Body of pancreas (tissue), 4 donors: Measurements from ENCODE around the gene GLRA3. TPM values are rescaled to one million over a fixed set of nuclear protein-coding genes. Genes with fewer than 3 reads are reported as not detected.

ENCODE experiments used
- ATAC-seq: fragments of 150-250 bp; one replicate; pipeline ENCODE4 v1.9.1; 2016
- DNase-seq, 4 donors: peaks; one replicate each; pipeline ENCODE4 v3.0.0-alpha.2; 2019
- H3K27ac ChIP-seq, 4 donors: fragments of 200-600 bp; sonication (generic); 1 replicate in 3 of 4; 2 replicates in 1 of 4; pipeline versions ENCODE4 v1.5.1 to v1.6.1; 2016 to 2019; ENCODE audit warnings: mild to moderate bottlenecking in 1 of 4, mixed read lengths in 1 of 4, moderate library complexity in 1 of 4
- H3K27me3 ChIP-seq, 2 donors: fragments of 200-600 bp; sonication (generic); one replicate each; pipeline ENCODE4 v1.6.0; 2016; ENCODE audit warnings: mild to moderate bottlenecking in 1 of 2
- H3K36me3 ChIP-seq, 2 donors: fragments of 200-600 bp; sonication (generic); replicated peaks in 1 of 2; 2 replicates each; pipeline ENCODE4 v1.5.1; 2016; ENCODE audit warnings: low read depth in 2 of 2; ENCODE audit not compliant: insufficient read depth in 1 of 2
- H3K4me1 ChIP-seq: fragments of 200-600 bp; sonication (generic); one replicate; pipeline ENCODE4 v1.6.0; 2016
- H3K4me3 ChIP-seq, 2 donors: fragments of 200-600 bp; sonication (generic); 1 replicate in 1 of 2; 2 replicates in 1 of 2; pipeline ENCODE4 v1.5.1; 2016 to 2019
- H3K9me3 ChIP-seq, 3 donors: fragments of 200-600 bp; sonication (generic); 1 replicate in 2 of 3; 2 replicates in 1 of 3; pipeline ENCODE4 v1.5.1; 2016
- CTCF ChIP-seq, 7 experiments: fragments of 450-650 bp in 4 of 7; fragments of 200-600 bp in 3 of 7; sonication (generic) in 3 of 7; IDR thresholded peaks; one replicate each; pipeline ENCODE4 v1.5.1; 2016 to 2019; ENCODE audit warnings: antibody characterized with exemption in 7 of 7
- POLR2A ChIP-seq, 3 donors: fragments of 450-650 bp; IDR thresholded peaks; one replicate each; pipeline ENCODE4 v1.6.1; 2016; ENCODE audit warnings: antibody characterized with exemption in 3 of 3, mild to moderate bottlenecking in 2 of 3
- WGBS, 2 donors: methylation state at CpG; one replicate each; pipeline ENCODE4 v1.1.5; 2017; 5-methylcytosine and 5-hydroxymethylcytosine counted together
- intact Hi-C: fragments of 100-400 bp; cut with DNase I; formaldehyde crosslinking; loops from one replicate; pipeline ENCODE4 v1.15.1; 2023
- total RNA-seq, 2 donors: library from RNA; depleted of rRNA; stranded (reverse); fragments of >200 nt; gene quantifications; one replicate each; pipeline ENCODE4 v1.1.0, GENCODE V29; 2016

The GLRA3 gene
- total RNA-seq, 2 donors from 2014 or later: 0.26 TPM; not detected in 1

GRCh38 chr4:174592256-174592984 lies 236.6 kb downstream of the GLRA3 start:
- intact Hi-C loops: no loop called here
- Histone ChIP-seq H3K36me3 (no peaks in the 10 kb centered on the region), H3K9me3 (no peaks in the 10 kb centered on the region), H3K4me3 (no peak overlapping the region), H3K27ac (no peak overlapping the region), H3K27me3 (no peaks in the 10 kb centered on the region), H3K4me1 (no peaks in the 10 kb centered on the region)
- TF ChIP-seq POLR2A (IDR thresholded peaks at IDR 0.05) (no peak), CTCF (IDR thresholded peaks at IDR 0.05) (no peak)
- ATAC-seq (no peak), DNase-seq (no peak)
- WGBS, 2 donors: 54 to 62% methylated on average over 3 of the region's 3 CpGs

GRCh38 chr4:174591243-174592021 lies 237.6 kb downstream of the GLRA3 start:
- no peaks in the 10 kb centered on the region for H3K4me1 ChIP-seq
- ATAC-seq: no peak
- no peaks in the 10 kb centered on the region for H3K36me3 ChIP-seq
- H3K27ac ChIP-seq: no peak overlapping the region
- WGBS, 2 donors: 40 to 51% methylated on average over 5 of the region's 5 CpGs
- TF ChIP-seq POLR2A (IDR thresholded peaks at IDR 0.05) (no peak), CTCF (IDR thresholded peaks at IDR 0.05) (no peak)
- DNase-seq: no peak
- no peaks in the 10 kb centered on the region for H3K27me3 ChIP-seq
- intact Hi-C loops: no loop called here
- no peak overlapping the region for H3K4me3 ChIP-seq
- no peaks in the 10 kb centered on the region for H3K9me3 ChIP-seq

GRCh38 chr4:174590336-174590735 lies 238.7 kb downstream of the GLRA3 start:
- TF ChIP-seq CTCF (IDR thresholded peaks at IDR 0.05): no peak
- no peak for TF ChIP-seq POLR2A (IDR thresholded peaks at IDR 0.05)

More at GRCh38 chr4:174590336-174590735, 238.7 kb downstream of the GLRA3 start:
- Histone ChIP-seq H3K4me1 (no peaks in the 10 kb centered on the region), H3K36me3 (no peaks in the 10 kb centered on the region), H3K9me3 (no peaks in the 10 kb centered on the region), H3K4me3 (no peak overlapping the region), H3K27me3 (no peaks in the 10 kb centered on the region), H3K27ac (no peak overlapping the region)
- no peak for ATAC-seq
- WGBS, 2 donors: 77 to 81% methylated on average over 1 of the region's 1 CpG
- intact Hi-C loops: no loop called here
- DNase-seq: no peak

Other genes starting within 250 kb of the GLRA3 start
- not detected for gene ADAM29, start 89.1 kb upstream of the GLRA3 start, total RNA-seq